Panc1 (cell line): Measurements from ENCODE around the gene HGF. TPM values are rescaled to one million over a fixed set of nuclear protein-coding genes. Genes with fewer than 3 reads are reported as not detected.

Experiments used
- ATAC-seq: fragments of 200-7000 bp; cut with Tn5 transposase; 2 replicates; pipeline ENCODE4 v1.9.1; 2020; ENCODE audit warnings: mild to moderate bottlenecking, moderate library complexity
- BruUV-seq: library from RNA; stranded (reverse); fragments of 400-500 nt; replicated peaks from 2 replicates; lab custom pipeline; 2021; lab: Mats Ljungman, UMichigan
- CTCF ChIA-PET: fragments of 300-600 bp; sonication (Branson Sonifier 250); formaldehyde crosslinking; loops from one replicate; lab custom pipeline; 2022; ENCODE audit warnings: antibody characterized with exemption; lab: Charles Lee
- POLR2A ChIA-PET: fragments of 300-600 bp; sonication (Branson Sonifier 250); formaldehyde crosslinking; loops from one replicate; lab custom pipeline; 2022; ENCODE audit warnings: antibody characterized with exemption; lab: Charles Lee
- DNase-seq: peaks from one replicate; pipeline ENCODE4 v3.0.0-alpha.2; 2010; ENCODE audit warnings: low read depth, low spot score
- H3K27ac ChIP-seq: 2 replicates; pipeline ENCODE4 v1.5.1; 2011; ENCODE audit warnings: mild to moderate bottlenecking, low read length, inconsistent platforms
- H3K27me3 ChIP-seq: fragments of 200-500 bp; sonication (Bioruptor generic); 2 replicates; pipeline ENCODE4 v1.6.0; 2014; ENCODE audit warnings: low read length, inconsistent platforms; ENCODE audit not compliant: control insufficient read depth, insufficient read depth
- H3K36me3 ChIP-seq: fragments of 200-500 bp; sonication (Bioruptor generic); 2 replicates; pipeline ENCODE4 v1.5.1; 2014; ENCODE audit warnings: inconsistent platforms, mild to moderate bottlenecking, low read length, moderate library complexity; ENCODE audit not compliant: control insufficient read depth, insufficient read depth
- H3K4me1 ChIP-seq: 2 replicates; pipeline ENCODE4 v1.5.1; 2011; ENCODE audit warnings: inconsistent platforms, mild to moderate bottlenecking, low read length, moderate library complexity; ENCODE audit not compliant: control insufficient read depth, insufficient read depth
- H3K4me3 ChIP-seq, 2 experiments: 2 replicates each; pipeline ENCODE4 v1.5.1; 2011 to 2012; ENCODE audit warnings: low read depth in 2 of 2, low read length in 2 of 2, mild to moderate bottlenecking in 2 of 2, inconsistent platforms in 1 of 2, moderate library complexity in 1 of 2
- H3K9me3 ChIP-seq: fragments of 200-500 bp; sonication (Bioruptor generic); 2 replicates; pipeline ENCODE4 v1.5.1; 2014; ENCODE audit warnings: low read depth, mild to moderate bottlenecking, inconsistent platforms, low read length, moderate library complexity; ENCODE audit not compliant: control insufficient read depth, insufficient read depth
- POLR2AphosphoS5 ChIP-seq: IDR thresholded peaks from 2 replicates; pipeline ENCODE4 v1.6.1; 2012; ENCODE audit warnings: mild to moderate bottlenecking, low read depth, low read length, moderate library complexity
- SIN3A ChIP-seq: IDR thresholded peaks from 2 replicates; pipeline ENCODE4 v1.6.1; 2012; ENCODE audit warnings: low read depth, mild to moderate bottlenecking, low read length, moderate library complexity, borderline replicate concordance; ENCODE audit not compliant: insufficient read depth
- TCF7L2 ChIP-seq: IDR thresholded peaks from 2 replicates; pipeline ENCODE4 v1.6.1; 2011; ENCODE audit warnings: mild to moderate bottlenecking, low read depth, low read length, inconsistent platforms
- in situ Hi-C: cut with HindIII; loops from 2 replicates; pipeline ENCODE4 v1.10.0; 2016; ENCODE audit warnings: low sequenced_read_pairs, low pct_unique_long_range_greater_than_20kb
- intact Hi-C: fragments of 100-400 bp; cut with micrococcal nuclease; formaldehyde crosslinking; loops from one replicate; pipeline ENCODE4 v1.10.0; 2022; ENCODE audit not compliant: unreplicated experiment
- total RNA-seq: library from RNA; stranded (reverse); gene quantifications from one replicate; pipeline ENCODE4 v1.2.1, GENCODE V29; 2021; ENCODE audit not compliant: unreplicated experiment
- TF ChIP-seq, protein P1 (sequence below): fragments of 450-650 bp; IDR thresholded peaks from 2 replicates; pipeline ENCODE4 v1.5.1; 2017; ENCODE audit warnings: mild to moderate bottlenecking
- TF ChIP-seq, protein P2 (sequence below), 2 experiments: IDR thresholded peaks; 2 replicates each; pipeline ENCODE4 v1.6.1; 2011 to 2012; ENCODE audit warnings: low read depth in 2 of 2, control low read depth in 1 of 2, low read length in 1 of 2, mild to moderate bottlenecking in 1 of 2, moderate library complexity in 1 of 2; ENCODE audit not compliant: insufficient read depth in 1 of 2

HGF gene
- total RNA-seq, 1 experiment from 2014 or later = 0.49 TPM

DNA sequence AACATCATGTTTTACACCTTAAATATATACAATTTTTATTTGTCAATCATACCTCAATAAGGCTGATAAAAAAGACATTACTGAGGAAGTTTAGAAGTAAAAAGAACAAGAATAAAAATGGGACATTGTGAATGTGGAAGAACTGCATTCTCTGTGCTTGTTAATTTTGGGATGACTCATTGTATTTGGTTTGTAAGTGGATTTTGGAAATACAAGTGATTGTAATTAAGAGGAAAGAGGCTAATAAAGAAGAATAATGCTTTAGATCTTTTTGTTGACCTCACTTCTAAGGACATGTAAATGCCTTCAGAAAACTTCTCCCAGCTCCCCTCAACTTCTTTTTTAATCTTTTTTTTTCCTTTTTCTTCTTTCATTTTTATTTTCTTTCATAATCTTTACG lies 76.0 kb downstream of the HGF start:
- Histone ChIP-seq H3K27ac (no peak overlapping the region), H3K9me3 (no peaks in the 10 kb centered on the region), H3K36me3 (no peaks in the 10 kb centered on the region), H3K27me3 (no peaks in the 10 kb centered on the region), H3K4me3 (no peak overlapping the region), H3K4me1 (no peaks in the 10 kb centered on the region)
- DNase-seq (no peak), ATAC-seq (no peak)
- intact Hi-C loops (no loop called here), in situ Hi-C loops (no loop called here)
- CTCF ChIA-PET = no interaction called here
- no TSS peak for BruUV-seq
- POLR2A ChIA-PET = no interaction called here
- TF ChIP-seq, protein P1, sequence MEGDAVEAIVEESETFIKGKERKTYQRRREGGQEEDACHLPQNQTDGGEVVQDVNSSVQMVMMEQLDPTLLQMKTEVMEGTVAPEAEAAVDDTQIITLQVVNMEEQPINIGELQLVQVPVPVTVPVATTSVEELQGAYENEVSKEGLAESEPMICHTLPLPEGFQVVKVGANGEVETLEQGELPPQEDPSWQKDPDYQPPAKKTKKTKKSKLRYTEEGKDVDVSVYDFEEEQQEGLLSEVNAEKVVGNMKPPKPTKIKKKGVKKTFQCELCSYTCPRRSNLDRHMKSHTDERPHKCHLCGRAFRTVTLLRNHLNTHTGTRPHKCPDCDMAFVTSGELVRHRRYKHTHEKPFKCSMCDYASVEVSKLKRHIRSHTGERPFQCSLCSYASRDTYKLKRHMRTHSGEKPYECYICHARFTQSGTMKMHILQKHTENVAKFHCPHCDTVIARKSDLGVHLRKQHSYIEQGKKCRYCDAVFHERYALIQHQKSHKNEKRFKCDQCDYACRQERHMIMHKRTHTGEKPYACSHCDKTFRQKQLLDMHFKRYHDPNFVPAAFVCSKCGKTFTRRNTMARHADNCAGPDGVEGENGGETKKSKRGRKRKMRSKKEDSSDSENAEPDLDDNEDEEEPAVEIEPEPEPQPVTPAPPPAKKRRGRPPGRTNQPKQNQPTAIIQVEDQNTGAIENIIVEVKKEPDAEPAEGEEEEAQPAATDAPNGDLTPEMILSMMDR = no peak
- no peak for TF ChIP-seq SIN3A
- no peak for TF ChIP-seq POLR2AphosphoS5
- TF ChIP-seq, protein P2, sequence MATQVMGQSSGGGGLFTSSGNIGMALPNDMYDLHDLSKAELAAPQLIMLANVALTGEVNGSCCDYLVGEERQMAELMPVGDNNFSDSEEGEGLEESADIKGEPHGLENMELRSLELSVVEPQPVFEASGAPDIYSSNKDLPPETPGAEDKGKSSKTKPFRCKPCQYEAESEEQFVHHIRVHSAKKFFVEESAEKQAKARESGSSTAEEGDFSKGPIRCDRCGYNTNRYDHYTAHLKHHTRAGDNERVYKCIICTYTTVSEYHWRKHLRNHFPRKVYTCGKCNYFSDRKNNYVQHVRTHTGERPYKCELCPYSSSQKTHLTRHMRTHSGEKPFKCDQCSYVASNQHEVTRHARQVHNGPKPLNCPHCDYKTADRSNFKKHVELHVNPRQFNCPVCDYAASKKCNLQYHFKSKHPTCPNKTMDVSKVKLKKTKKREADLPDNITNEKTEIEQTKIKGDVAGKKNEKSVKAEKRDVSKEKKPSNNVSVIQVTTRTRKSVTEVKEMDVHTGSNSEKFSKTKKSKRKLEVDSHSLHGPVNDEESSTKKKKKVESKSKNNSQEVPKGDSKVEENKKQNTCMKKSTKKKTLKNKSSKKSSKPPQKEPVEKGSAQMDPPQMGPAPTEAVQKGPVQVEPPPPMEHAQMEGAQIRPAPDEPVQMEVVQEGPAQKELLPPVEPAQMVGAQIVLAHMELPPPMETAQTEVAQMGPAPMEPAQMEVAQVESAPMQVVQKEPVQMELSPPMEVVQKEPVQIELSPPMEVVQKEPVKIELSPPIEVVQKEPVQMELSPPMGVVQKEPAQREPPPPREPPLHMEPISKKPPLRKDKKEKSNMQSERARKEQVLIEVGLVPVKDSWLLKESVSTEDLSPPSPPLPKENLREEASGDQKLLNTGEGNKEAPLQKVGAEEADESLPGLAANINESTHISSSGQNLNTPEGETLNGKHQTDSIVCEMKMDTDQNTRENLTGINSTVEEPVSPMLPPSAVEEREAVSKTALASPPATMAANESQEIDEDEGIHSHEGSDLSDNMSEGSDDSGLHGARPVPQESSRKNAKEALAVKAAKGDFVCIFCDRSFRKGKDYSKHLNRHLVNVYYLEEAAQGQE (IDR thresholded peaks at IDR 0.05; ENCODE audit: insufficient read depth in 1 of 2, low read depth in 2 of 2, low read length in 1 of 2) = no peak
- no peak for TF ChIP-seq TCF7L2

DNA sequence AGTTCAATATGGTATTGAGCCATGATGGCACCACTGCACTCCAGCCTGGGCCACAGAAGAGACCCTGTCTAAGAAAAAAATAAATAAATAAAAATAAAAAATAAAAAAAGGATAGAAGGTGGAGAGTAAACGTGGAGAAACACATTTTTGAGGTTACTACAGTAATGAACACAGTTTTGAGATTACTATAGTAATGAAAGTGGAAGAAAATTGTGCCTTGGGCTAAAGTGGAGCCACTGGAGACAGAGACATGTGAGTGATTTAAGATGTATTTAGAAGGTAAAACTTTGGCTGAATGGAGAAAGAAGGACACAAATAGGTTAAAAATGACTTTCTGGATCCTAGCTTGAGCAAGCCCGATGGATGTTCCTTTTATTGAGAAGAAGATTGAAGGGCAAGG lies 76.8 kb downstream of the HGF start:
- CTCF ChIA-PET = no interaction called here
- no peaks in the 10 kb centered on the region for H3K4me1 ChIP-seq
- intact Hi-C loops = no loop called here

More for the DNA sequence above, 76.8 kb downstream of the HGF start:
- POLR2A ChIA-PET = no interaction called here
- ATAC-seq (no peak), DNase-seq (no peak)
- no peak overlapping the region for H3K4me3 ChIP-seq
- no peak overlapping the region for H3K27ac ChIP-seq
- no peaks in the 10 kb centered on the region for H3K36me3 ChIP-seq
- no peaks in the 10 kb centered on the region for H3K27me3 ChIP-seq
- no peaks in the 10 kb centered on the region for H3K9me3 ChIP-seq
- in situ Hi-C loops = no loop called here
- BruUV-seq = no TSS peak
- TF ChIP-seq POLR2AphosphoS5 (no peak), SIN3A (no peak), TCF7L2 (no peak)
- TF ChIP-seq, protein P1 = no peak
- TF ChIP-seq, protein P2 (IDR thresholded peaks at IDR 0.05; ENCODE audit: insufficient read depth in 1 of 2, low read depth in 2 of 2, low read length in 1 of 2) = no peak
